Stimulated activated CD8-positive, alpha-beta memory T cell treated with anti-CD3 and anti-CD28 coated beads, Interleukin-2, amount 100 ng/mL, for 1 hour (primary cell): ENCODE results near the gene JOSD2.
A peak's percentile ranks its signal among the peaks of the same experiment; 100 is the strongest.
"Not testable (repeated sequence)": the region's sequence is repeated elsewhere in the genome, so short reads cannot be mapped to it uniquely, and the experiment has no call there.

Experiments
- DNase-seq, 2 donors: peaks; one replicate each; pipeline ENCODE4 v3.0.0-alpha.2; 2020; ENCODE audit warnings: low read depth in 2 of 2

JOSD2 gene

DNA sequence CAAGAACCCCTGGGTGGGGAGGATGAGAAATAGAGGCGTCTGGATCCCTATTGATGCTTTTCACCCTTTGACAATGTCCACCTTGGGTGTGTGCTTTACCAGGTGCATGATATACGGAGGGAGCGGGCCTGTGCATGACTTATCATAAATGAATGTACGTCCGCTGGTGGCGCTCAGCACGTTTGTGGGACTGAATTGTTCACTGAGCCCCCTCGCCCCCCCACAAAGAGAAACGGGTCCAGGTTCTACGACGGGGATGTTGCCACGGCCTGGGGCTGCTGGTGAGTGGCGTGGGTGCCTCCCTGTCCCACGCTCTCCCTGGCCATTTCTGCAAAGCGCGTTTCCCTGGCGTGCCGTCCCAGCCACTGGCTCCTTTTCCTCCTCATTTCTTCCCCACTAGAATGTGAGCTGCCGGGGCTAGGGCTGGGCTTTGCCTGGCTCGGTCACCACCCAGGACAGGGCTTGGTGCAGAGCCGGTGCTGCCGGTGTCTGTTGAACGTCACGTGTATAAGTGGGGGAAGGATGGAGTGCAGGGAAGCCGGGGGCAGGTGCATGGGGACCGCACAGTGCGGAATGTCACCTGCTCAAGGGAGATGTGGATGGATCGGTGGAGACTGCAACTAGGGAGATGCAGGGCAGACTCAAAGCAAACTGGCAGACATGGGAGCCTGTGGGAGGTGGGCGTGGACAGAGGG lies 35.7 kb upstream of the JOSD2 start:
- no peak for DNase-seq

DNA sequence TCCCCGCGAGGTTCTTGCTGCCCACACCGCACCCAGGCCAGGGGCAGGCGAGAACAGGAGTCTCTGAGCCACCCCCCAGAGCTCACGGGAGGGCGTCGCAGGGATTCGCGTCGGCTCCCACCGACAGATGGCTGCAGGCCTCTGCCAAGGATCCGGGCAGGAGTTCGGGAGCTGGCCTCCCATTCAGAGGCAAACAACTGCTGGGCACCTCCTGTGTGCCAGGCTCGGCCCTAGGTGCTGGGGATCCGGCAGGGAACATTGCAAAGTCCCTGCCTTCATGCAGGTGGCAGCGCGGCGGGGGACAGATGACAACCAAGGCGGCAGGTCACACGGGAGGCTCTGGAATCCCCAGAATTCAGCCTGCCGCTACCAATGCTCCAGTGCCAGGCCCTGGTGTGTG lies 32.0 kb upstream of the JOSD2 start:
- DNase-seq: no peak

DNA sequence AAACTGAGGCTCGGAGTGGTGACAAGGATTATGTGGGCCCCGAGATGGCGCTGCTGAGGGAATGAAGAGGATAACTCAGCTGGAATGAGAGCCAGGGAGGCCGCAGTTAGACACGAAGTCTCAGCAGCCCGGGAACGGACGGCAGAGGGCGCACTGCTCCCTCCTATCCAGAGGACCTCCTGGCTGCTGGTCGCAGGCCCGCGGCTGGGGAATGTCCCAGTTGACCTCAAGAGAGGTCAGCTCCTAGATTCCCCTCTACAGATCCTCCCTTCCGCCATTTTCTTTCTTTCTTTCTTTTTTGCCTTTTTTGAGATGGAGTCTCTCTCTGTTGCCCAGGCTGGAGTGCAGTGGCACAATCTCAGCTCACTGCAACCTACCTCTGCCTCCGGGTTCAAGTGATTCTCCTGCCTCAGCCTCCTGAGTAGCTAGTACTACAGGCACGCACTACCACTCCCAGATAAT lies 26.8 kb upstream of the JOSD2 start:
- DNase-seq: peak in 1 of 2 donors; percentile 36

DNA sequence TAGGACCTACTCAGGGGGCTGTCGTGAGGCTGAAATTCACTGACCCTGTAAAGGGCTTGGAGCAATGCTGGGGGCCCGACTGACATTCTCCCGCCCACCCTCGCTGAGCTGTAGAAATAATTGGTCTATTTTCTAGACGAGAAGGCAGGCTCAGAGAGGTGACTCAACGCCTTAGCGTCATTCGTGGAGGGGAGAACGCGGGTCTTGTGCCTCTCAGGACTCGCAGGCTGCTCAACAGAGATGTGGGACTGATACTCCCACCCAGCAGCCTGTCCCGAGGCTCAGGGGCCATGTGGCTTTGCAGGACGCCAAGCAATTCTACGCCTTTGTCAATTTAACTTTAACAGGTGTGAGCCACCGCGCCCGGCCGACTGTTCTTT lies 26.3 kb upstream of the JOSD2 start:
- DNase-seq: no peak

DNA sequence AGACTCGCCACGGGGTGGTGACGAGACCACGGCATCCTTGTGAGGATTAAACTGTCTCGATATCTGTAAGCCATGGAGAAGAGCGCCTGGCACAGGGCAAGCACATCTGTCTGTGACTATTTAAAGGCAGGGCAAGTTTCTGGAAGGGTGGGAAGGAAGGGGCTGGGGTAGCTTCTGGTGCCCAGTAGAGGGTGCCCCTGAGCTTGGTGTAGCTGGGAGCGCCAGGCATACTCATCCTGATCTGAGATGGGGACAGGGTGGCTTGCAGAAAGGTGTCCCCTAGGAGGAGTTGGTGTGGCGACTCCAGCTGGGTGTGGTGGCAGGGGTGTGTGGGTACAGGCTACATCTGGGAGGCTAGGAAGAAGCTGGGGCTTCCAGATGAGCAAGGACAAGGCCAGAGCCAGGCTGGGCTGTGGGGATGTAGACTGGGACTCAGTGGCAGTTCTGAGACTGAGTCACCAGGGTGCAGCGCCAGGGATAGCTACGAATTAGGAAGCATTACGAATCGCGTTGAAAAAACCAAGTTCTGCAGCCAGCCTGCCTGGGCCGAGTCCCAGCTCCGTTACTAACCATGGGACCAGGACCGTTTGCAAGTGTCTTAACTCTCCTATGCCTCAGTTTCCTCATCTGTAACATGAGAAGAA lies 25.8 kb upstream of the JOSD2 start:
- no peak for DNase-seq

DNA sequence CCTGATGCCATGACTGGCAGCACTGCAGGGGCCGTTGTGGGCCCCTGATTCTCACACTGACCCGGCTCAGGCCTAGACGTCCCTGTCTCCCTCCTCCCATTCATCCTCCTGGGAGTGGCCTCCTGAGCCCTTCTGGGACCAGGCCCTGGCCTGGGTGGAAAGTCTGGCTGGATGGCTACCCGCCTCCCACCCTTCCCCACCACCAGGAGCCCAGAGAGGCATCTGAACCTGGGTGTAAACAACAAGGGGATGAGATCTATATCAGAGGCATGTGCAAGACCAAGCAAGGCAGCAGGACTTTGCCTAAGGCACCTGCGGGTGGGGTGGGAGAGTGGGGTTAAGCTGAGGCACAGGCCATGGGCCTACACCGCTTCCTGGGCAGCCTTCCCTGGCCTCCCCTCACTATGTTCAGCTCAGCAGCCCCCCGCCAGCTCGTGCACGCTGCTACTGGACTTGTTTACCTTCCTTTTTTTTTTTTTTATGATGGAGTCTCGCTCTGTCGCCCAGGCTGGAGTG lies 24.7 kb upstream of the JOSD2 start:
- no peak for DNase-seq

DNA sequence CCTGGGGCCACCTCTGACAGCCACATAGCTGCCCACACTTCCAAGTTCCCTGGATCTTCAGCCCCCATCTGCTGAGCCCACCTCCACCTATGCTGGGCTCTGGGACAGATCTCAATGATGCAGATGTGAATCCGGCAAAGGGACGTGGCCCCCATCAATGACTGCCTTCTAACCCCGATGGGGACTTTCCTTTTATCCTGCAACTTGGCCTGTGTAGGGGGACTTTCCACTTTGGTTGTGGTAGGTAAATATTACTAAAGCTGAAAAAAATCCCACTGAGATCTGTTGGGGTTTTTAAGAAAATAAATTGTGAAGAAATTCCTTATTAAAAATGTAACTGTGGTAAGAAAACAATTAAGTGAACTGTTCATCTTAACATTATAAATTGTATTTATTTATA lies 23.5 kb upstream of the JOSD2 start:
- no peak for DNase-seq

DNA sequence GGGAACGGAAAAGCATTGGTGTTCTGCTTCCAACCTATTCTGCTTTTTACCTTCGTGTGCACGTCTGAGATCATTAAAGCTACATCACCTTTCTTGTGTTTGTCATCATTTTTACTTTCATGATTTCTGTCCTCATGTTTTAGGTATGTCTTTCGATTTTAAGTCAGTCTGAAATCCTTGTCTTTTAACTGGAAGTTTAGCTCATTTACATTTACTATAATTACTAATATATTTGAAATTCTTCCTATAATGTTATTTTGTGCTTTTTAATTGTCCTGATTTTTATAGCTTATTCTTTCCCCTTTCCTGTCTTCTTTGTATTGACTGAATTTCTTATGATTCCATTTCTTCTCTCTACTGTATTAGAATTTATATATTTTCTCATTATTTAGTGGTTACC lies 22.0 kb upstream of the JOSD2 start:
- DNase-seq: no peak

DNA sequence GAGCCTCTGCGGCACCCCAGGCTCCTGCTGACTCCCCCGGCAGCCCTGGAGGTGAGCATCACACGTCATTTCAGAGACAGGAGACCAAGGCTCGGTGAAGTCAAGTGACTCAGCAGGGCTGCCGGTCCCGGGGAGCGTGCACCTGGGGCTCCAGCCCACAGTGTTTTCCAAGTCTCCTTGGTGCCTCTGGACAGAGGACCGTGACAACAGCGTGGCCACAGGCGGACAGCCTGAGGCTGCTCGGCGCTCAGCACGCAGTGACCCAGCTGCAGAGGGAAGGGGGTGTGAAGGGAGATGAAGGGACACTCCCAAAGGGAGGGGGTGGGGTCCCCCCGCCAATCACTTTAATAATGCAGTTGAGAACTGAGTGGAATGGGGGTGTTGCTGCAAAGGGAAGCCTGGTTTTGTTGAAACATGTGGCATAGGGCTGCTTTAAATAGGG lies 20.2 kb upstream of the JOSD2 start:
- no peak for DNase-seq

DNA sequence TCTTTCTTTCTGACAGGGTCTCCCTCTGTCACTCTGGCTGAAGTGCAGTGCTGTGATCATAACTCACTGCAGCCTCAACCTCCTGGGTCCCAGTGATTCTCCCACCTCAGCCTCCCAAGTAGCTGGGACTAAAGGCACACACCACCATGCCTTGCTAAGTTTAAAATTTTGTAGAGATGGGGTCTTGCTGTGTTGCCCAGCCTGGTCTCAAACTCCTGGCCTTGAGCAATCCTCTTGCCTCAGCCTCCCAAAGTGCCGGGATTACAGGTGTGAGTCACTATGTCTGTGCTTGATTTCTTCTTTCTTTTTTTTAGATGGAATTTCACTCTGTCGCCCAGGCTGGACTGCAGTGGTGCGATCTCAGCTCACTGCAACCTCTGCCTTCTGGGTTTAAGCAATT lies 17.1 kb upstream of the JOSD2 start:
- DNase-seq: not testable (repeated sequence)

DNA sequence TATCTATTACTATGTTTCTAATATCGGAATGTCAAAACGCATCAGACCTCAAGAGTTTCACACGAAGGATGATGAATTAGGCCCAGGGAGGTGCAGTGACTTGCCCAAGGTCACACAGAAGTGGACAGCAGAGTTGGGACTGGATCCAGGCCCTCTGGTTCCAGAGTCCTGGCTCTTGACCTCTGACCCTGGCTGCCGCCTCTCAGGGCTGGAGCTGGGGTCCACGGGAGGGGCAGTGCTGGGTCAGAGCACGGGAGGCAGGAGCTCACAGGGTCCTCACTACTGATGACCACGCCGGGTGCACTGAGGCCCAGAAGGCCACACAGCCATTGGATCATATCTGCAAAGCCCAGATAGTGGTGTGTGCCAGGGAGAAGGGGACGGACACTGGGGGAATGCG lies 11.9 kb upstream of the JOSD2 start:
- DNase-seq: no peak

DNA sequence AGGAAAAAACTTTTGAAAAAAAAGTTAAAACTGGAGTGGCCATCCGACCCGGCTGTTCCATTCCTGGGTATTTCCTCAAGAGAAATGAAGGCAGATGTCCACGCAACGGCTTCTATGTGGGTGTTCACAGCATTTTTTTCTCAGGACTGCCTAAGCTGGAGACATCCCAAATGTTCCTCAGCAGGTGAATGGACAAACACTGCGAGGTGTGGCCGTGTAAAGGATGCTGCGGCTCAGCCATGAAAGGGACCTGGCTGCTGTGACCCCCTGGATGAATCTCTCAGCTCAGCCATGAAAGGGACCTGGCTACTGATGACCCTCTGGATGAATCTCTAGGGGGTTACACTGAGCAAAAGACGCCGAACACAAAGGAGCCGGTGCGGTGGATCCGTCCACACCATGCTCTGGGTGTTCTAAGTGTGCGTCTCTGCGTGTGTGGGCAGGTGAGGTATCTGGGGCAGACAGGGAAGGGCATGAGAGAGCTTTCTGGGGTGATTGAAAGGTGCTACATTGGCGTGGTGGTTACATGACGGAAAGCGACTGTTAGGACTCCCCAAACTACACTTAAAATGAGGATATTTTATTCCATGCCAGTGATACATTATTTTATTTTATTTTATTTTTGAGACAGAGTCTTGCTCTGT lies 10.0 kb upstream of the JOSD2 start:
- no peak for DNase-seq

DNA sequence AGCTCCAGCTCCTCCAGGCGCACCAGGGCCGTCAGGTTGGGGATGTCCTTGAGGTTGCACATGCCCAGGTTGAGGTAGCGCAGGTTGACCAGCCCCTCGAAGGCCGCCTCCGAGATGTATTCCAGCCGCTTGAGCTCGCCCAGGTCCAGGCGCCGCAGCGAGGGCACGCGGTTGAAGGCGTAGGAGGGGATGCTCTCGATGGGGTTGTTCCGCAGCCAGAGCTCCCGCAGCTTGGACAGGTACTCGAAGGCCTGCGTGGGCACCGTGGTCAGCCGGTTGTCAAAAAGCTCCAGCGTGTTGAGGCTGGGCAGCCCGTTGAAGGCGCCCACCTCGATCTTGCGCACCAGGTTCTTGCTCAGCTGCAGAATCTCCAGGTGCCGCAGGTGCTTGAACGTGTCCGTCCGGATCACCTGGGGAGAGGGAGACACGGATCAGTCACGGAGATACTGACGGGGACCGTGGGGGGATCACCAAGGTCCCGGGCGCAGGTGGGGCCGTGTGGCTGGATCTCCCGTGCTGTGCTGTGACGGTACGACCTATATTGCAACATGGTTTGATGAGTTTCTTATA lies 8.1 kb upstream of the JOSD2 start:
- no peak for DNase-seq

DNA sequence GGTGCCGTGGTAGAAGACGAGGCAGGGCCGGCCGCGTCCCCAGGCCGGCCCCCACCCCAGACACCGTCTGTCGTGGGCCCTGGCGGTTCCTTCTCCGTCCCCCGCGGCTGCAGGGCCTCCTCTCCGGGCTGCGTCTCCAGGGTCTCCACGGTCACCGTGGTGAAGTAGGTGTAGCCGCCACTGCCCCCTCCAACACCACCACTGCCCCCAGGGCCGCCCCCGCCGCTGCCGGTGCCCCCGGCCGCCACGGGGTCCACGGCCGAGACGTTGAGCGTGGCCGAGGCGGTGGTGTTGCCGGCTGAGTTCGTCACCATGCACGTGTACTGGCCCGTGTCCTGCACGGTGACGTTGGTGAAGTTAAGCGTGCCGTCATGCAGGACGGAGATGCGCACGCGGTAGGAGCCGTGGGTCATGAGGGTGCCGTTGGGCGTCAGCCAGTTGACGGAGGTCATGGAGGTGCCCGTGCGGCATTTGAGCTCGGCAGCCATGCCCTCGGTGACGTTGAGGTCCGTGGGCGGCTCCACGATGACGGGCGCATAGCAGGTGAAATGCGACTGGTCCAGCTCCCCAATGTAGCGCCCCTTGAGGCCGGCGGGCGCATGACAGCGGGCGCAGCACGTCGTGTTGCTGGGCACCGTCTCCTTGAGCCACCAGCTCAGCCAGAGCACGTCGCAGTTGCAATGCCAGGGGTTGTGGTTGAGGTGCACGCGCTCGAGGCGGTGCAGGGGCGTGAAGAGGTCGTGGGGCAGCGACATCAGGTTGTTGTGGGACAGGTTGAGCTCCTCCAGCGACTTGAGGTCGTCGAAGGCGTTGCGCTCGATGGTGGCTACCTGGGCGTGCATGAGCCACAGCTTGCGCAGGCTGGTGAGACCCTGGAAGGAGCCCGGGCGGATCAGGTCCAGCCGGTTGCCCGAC lies 7.4 kb upstream of the JOSD2 start:
- no peak for DNase-seq

DNA sequence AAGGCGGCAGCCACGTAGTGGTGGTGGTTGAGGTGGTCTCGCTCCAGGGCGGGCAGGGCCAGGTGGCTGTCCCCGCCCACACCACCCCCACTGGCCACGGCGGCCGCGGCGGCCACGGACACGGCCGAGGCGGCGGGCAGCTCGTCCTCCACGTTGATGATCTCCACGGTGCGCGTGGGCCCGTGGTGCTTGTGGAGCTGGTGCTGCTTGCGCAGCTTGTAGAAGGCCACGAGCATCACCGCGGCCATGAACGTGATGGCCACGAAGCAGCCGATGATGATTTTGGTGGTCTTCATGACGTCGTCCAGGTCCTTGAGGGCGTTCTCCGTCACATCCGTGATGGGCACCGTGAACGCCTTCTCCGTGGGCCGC lies 6.7 kb upstream of the JOSD2 start:
- no peak for DNase-seq

DNA sequence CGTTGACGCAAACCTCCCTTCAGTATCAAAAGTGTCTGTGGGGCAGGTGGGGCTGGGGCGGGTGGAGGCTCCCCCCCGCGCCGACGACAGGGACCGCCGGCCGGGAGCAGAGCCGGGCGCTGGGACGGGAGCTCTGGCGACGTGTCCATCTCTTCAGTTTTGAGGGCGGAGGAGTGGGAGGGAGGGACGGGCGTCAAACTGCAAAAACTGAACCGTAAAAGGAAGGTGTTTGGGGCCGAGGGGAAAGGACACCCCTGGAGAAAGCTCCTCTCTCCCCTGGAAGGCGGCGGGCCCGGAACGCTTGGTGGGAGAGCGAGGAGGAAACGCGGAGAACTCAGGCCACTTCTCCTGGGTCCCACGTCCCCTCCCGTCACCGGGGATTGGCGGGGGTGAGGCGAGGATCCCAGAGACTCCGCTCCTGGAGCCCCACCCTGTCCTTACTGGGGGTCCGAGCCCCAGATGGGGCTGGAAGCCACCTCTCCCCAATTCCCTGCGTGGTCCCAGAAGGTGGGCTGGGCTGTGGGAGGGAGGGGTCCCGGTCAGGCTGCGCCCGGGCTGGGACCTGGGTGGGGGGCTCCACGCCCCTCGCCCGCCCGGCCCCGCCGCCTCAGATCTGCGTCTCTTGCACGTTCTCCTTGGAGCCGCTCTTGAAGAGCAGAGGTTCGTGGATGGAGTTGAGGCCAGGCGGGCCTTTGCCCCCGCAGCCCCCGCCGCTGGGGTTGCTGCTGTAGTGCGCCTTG lies 6.1 kb upstream of the JOSD2 start:
- no peak for DNase-seq

DNA sequence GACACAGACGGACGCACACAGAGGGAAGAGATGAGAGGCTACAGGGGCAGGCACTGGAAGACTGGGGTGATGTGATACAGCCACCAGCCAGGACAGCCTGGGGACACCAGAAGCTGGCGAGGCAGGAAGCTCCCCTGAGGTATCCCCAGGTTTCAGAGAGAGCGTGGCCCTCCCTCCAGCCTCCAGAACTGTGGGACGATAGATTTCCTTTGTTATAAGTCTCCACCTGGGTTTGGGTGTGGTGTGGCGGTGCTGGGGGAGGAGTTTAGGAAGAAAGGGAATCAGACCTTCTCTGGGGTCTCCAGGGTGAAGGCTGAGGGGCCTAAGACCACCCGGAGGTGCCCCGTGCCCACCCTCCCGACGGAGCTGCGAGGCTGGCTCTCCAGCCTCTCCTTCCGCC lies 5.5 kb upstream of the JOSD2 start:
- no peak for DNase-seq

DNA sequence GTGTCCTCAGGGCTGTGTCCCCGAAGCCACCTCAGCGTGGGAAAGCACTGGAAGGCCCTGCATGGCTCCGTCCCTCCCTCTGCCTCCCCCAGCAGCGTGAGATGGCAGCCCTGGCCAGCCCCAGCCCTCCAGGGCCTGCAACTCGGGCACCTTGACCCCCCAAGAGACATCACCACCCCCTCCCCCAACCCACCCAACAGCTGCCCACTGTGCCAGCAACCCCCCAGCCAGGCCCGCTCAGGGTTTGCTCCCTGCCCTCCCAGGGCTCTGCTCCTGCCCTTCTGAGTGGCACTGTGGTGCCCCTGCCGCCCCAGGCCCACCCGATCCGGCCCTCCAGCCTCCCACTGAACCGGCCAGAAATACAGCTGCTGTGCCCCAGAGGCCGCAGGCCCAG lies 4.2 kb upstream of the JOSD2 start:
- DNase-seq: no peak

DNA sequence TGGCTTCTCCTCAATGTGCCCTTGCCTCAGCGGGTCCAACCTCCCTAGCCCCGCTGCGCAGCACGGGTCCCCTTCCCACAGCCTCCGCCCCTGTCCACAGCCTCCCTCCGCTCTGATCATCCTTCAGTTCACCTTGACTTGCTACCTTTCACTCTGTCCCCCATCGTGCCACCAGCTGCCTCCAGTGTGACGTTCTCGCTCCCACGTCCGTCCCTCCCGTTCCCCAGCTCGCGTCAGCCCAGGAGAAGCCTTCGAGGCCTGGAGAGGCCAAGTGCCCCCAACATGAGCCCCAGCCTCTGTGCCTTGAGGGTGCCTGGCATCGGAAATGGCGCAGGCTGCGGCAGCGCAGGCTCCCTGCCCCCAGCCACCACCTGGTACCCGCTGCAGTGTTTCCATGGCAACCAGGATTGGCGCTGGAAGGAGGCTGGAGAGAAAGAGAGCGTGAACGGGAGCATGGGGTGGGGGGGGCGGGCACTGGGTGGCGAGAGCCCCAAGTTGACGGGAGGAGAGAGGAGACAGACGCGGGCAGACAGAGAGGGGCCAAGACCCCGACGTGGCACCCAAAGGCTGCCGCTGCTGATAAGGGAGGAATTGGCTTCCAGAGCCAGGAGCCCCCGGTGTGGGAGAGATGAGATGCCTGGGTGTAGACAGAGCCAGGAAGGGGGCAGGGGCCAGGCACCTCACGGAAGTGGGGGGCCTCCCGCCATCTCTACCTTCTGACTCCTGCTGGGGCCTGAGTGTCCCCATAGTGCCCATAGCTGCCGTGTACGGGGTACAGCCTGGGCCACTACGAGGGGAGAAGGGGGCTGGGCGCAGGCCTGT lies 3.6 kb upstream of the JOSD2 start:
- no peak for DNase-seq

DNA sequence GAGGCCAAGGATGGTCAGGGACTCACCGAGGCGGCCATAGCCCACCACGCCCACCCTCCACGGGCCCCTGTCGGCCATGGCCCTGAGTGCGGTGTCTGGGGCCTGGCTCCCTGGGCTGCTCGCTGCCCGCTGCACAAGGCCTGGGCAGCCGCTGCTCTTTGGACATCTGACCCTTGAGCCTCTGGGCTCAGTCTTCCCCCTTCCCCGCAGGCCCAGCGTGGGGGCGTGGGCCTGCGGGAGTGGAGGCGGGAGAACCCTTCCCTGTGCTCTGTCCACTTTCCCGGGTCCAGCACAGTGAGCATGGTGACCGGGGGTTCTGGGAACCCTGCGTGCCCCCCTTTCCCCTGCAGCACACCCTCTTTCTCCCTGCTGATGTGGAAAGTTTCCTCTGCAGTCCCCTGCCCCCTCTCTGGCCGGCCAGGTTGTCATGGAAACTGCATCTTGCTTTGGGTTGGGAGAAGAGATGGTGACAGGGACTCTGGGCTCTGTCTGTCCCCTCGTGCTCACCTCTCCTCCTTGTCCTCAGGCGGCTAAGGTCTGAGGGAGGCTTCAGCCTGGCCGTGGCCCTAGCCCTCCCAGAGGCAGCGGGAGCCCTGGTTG lies 2.9 kb upstream of the JOSD2 start, which contains the start of gene ASPDH:
ASPDH (minus strand) TSS at position 168 of the 600 bp plus-strand sequence; CDS start at position 78, 90 bp downstream.
- no peak for DNase-seq
